Measurements from ENCODE around the gene ATAD3A. TPM values are rescaled to one million over a fixed set of nuclear protein-coding genes. Genes with fewer than 3 reads are reported as not detected.

Gene ATAD3A
- total RNA-seq, 4 donors from 2014 or later = 14.9 to 72.6 (median 24.4) TPM

DNA sequence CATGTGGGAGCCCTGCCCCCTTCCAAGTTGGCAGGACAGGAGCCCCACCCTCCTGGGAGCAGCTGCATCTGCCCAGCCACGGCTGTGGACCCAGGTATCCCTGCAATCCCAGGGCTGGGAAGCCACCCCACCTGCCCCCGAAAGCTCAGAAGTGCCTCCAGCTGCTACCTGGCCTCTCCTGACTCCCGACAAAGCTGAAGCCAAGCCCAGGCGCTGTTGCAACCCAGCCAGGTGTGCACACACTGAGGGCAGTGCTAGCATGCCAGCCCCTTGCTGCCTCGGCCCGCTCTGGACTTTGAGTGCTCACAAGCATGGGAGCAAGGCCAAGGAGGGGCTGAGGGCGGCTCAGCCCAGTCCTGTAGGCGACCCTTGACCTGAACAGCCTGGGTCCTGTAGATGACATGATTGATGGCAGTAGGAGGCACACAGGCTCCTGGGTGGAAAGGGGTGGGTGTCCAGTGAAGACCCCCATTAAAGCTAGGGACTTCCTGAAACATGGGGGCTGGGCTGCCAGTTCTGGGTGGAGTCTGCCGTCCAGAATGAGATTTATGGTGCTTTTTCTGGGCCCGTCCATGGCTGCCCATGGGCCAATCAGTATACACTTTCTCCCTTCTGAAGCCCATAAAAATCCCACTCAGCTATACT lies 65.5 kb downstream of the ATAD3A start:
- H3K27me3 ChIP-seq = no peaks in the 10 kb centered on the region
- peak overlapping the region in 2 of 4 donors; percentile 60 to 67 for H3K27ac ChIP-seq
- peaks cover 0 to 24% (median 0%) of the 10 kb centered on the region in 4 donors for H3K4me1 ChIP-seq
- no peak overlapping the region for H3K4me3 ChIP-seq
- TF ChIP-seq, protein P1, sequence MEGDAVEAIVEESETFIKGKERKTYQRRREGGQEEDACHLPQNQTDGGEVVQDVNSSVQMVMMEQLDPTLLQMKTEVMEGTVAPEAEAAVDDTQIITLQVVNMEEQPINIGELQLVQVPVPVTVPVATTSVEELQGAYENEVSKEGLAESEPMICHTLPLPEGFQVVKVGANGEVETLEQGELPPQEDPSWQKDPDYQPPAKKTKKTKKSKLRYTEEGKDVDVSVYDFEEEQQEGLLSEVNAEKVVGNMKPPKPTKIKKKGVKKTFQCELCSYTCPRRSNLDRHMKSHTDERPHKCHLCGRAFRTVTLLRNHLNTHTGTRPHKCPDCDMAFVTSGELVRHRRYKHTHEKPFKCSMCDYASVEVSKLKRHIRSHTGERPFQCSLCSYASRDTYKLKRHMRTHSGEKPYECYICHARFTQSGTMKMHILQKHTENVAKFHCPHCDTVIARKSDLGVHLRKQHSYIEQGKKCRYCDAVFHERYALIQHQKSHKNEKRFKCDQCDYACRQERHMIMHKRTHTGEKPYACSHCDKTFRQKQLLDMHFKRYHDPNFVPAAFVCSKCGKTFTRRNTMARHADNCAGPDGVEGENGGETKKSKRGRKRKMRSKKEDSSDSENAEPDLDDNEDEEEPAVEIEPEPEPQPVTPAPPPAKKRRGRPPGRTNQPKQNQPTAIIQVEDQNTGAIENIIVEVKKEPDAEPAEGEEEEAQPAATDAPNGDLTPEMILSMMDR (IDR thresholded peaks at IDR 0.05) = no peak
- TF ChIP-seq POLR2A (IDR thresholded peaks at IDR 0.05) = peak; percentile 61 to 77
- H3K9me3 ChIP-seq = no peaks in the 10 kb centered on the region
- peak in 2 of 3 donors; percentile 76 to 81 for DNase-seq
- no peaks in the 10 kb centered on the region for H3K36me3 ChIP-seq

DNA sequence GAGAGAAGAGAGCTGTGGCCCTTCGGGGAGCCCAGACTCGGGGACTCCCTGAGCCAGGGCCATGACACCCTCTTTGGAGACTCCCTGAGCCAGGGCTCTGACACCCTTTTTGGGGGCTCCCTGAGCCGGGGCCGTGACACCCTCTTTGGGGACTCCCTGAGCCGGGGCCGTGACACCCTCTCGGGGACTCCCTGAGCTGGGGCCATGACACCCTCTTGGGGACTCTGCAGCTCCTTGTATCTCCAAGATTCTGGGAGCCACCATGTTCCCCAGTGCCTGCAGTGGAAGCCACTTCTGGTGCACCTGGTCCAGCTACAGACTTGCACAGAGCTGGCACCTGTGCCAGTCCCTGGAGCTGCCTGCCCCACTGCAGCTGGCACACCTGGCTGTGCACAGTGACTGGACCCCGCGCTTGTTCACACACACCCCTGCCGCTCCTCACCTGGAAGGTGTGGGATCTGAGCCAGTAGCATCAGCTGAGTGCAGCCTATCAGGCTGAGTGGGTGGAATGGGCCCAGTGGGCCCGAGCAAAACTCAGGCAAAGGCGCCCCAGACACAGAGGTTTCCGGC lies 66.5 kb downstream of the ATAD3A start:
- TF ChIP-seq POLR2A (IDR thresholded peaks at IDR 0.05) = no peak
- TF ChIP-seq, protein P1 (IDR thresholded peaks at IDR 0.05) = no peak
- Histone ChIP-seq H3K36me3 (no peaks in the 10 kb centered on the region), H3K4me1 (peaks cover 0 to 14% (median 0%) of the 10 kb centered on the region in 4 donors), H3K4me3 (no peak overlapping the region), H3K27ac (no peak overlapping the region), H3K27me3 (no peaks in the 10 kb centered on the region), H3K9me3 (no peaks in the 10 kb centered on the region)
- DNase-seq = no peak

DNA sequence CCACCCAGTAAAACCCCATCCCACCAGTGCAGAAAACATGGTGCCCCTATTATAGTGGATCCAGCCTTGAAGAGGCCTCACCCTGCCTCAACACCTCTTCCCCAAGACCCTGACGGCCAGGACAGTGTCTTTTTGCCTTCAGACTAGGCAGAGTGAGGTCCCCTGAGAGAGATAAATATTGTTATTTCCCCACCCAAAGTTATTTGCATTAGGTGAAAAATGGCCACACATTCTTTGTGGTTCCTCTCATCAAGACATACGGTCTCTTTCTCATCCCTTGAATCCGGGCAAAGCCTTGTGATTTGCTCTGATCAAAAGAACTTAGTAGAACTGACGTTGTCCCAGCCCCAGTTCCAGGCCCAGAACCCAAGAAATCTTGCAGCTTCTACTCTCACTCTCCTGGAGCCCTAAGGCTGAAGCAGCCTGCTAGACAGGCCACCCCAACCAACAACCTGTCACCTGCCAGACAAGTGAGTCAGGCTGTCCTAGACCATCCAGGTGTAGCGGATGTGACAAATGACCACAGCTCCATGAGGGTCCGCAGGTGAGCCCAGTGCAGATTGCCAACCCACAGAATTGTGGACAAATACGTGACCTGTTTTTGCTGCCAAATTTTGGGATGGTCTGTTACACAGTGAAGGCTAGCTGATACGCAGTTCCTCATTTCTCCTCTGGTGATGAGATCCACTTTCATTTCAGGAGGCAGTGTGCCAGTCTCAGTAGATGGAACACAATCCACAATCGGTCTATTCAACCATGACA lies 70.8 kb downstream of the ATAD3A start:
- H3K36me3 ChIP-seq = no peaks in the 10 kb centered on the region
- no peak overlapping the region for H3K27ac ChIP-seq
- no peaks in the 10 kb centered on the region for H3K27me3 ChIP-seq
- no peak overlapping the region for H3K4me3 ChIP-seq
- DNase-seq = no peak
- no peaks in the 10 kb centered on the region for H3K9me3 ChIP-seq
- peaks cover 0 to 4% (median 0%) of the 10 kb centered on the region in 4 donors for H3K4me1 ChIP-seq
- TF ChIP-seq, protein P1 (IDR thresholded peaks at IDR 0.05) = no peak
- TF ChIP-seq POLR2A (IDR thresholded peaks at IDR 0.05) = no peak

DNA sequence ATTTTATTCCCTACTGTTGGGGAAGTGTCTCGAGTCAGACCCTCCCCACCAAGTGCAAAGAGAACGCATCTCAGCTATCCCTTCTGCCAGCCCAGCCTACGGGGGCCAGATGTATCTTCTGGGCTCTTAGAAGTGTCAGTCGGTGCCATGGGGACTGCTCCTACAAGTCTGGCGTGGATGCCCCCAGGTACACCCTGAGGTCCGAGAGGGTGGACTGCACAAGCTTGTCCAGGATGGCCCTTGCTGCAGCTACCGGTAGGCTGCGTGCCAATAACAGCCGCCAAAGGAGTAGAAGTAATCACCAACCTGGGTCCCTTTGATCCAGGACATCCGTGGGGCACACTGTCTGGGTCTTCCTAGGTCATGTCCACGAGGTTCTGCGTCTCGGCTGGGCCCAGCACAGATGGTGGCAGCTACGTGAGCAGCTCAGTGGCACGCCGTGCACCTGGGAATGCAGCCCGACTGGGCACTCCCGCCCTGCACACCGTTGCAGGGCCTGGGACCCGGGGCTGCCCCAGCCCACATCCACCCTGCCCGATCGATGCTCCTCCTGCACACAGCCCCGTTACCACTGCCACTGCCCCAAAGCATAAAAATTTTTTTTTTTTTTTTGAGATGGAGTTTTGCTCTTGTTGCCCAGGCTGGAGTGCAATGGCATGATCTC lies 71.5 kb downstream of the ATAD3A start:
- no peaks in the 10 kb centered on the region for H3K27me3 ChIP-seq
- no peak overlapping the region for H3K27ac ChIP-seq
- TF ChIP-seq, protein P1 (IDR thresholded peaks at IDR 0.05) = no peak
- no peak for TF ChIP-seq POLR2A (IDR thresholded peaks at IDR 0.05)
- no peak overlapping the region for H3K4me3 ChIP-seq
- no peaks in the 10 kb centered on the region for H3K36me3 ChIP-seq
- no peaks in the 10 kb centered on the region for H3K4me1 ChIP-seq
- DNase-seq = no peak
- no peaks in the 10 kb centered on the region for H3K9me3 ChIP-seq

Other genes starting within 250 kb of the ATAD3A start
- gene UBE2J2, start 238.3 kb upstream of the ATAD3A start, total RNA-seq = 10 to 100 TPM; 25.6 to 64.2 (median 55.3) TPM
- 10 to 100 TPM in 3 of 4 donors, not detected in 1; 10.9 to 21.6 (median 16.9) TPM for gene SCNN1D, start 231.7 kb upstream of the ATAD3A start, total RNA-seq
- 100 to 1,000 TPM in 2 of 4 donors, 10 to 100 TPM in 2; 78.1 to 156 (median 110) TPM for gene ACAP3, start 204.2 kb upstream of the ATAD3A start, total RNA-seq
- gene PUSL1, start 203.6 kb upstream of the ATAD3A start, total RNA-seq = 10 to 100 TPM; 12.4 to 38.9 (median 24.4) TPM
- gene INTS11, start 187.5 kb upstream of the ATAD3A start, total RNA-seq = 100 to 1,000 TPM; 146 to 359 (median 273) TPM
- gene CPTP, start 187.4 kb upstream of the ATAD3A start, total RNA-seq = 10 to 100 TPM; 10.7 to 94.0 (median 84.6) TPM
- 1 to 10 TPM; 2.1 to 5.8 (median 3.0) TPM for gene TAS1R3, start 180.9 kb upstream of the ATAD3A start, total RNA-seq
- 100 to 1,000 TPM in 3 of 4 donors, 10 to 100 TPM in 1; 76.0 to 196 (median 164) TPM for gene DVL1, start 162.7 kb upstream of the ATAD3A start, total RNA-seq
- 10 to 100 TPM; 11.7 to 56.1 (median 35.6) TPM for gene MXRA8, start 153.6 kb upstream of the ATAD3A start, total RNA-seq
- gene AURKAIP1, start 137.0 kb upstream of the ATAD3A start, total RNA-seq = 100 to 1,000 TPM; 122 to 172 (median 134) TPM
- gene CCNL2, start 112.8 kb upstream of the ATAD3A start, total RNA-seq = 1,000 to 10,000 TPM in 1 of 4 donors, 100 to 1,000 TPM in 3; 216 to 1,008 (median 423) TPM
- 10 to 100 TPM; 58.2 to 94.1 (median 78.2) TPM for gene MRPL20, start 104.9 kb upstream of the ATAD3A start, total RNA-seq
- 10 to 100 TPM in 1 of 4 donors, 1 to 10 TPM in 2, under 1 TPM in 1; 0.54 to 11.6 (median 2.0) TPM for gene ANKRD65, start 90.9 kb upstream of the ATAD3A start, total RNA-seq
- gene VWA1, start 76.5 kb upstream of the ATAD3A start, total RNA-seq = 10 to 100 TPM in 1 of 4 donors, 1 to 10 TPM in 3; 3.2 to 14.0 (median 6.7) TPM
- under 1 TPM in 1 of 4 donors, not detected in 3; 0.27 TPM for gene ATAD3C, start 62.5 kb upstream of the ATAD3A start, total RNA-seq
- 100 to 1,000 TPM in 1 of 4 donors, 10 to 100 TPM in 3; 26.9 to 130 (median 35.0) TPM for gene ATAD3B, start 40.4 kb upstream of the ATAD3A start, total RNA-seq
- gene TMEM240, start 28.5 kb downstream of the ATAD3A start, total RNA-seq = 1 to 10 TPM in 1 of 4 donors, not detected in 3; 3.6 TPM
- 100 to 1,000 TPM; 146 to 182 (median 163) TPM for gene SSU72, start 62.7 kb downstream of the ATAD3A start, total RNA-seq
- gene FNDC10, start 88.0 kb downstream of the ATAD3A start, total RNA-seq = 1 to 10 TPM; 4.1 to 6.9 (median 5.7) TPM
- 100 to 1,000 TPM in 3 of 4 donors, 10 to 100 TPM in 1; 68.3 to 162 (median 113) TPM for gene MIB2, start 103.3 kb downstream of the ATAD3A start, total RNA-seq
- 1 to 10 TPM; 1.8 to 5.9 (median 4.1) TPM for gene MMP23B, start 120.0 kb downstream of the ATAD3A start, total RNA-seq
- 100 to 1,000 TPM in 1 of 4 donors, 10 to 100 TPM in 3; 25.7 to 124 (median 40.9) TPM for gene CDK11B, start 146.8 kb downstream of the ATAD3A start, total RNA-seq
- 100 to 1,000 TPM in 2 of 4 donors, 10 to 100 TPM in 2; 76.9 to 132 (median 103) TPM for gene SLC35E2B, start 180.6 kb downstream of the ATAD3A start, total RNA-seq
- gene CDK11A, start 212.2 kb downstream of the ATAD3A start, total RNA-seq = 100 to 1,000 TPM; 129 to 269 (median 199) TPM

Data from Peyer's patch (tissue), 4 donors.